Measurements from ENCODE around the gene GPRIN1. TPM values are rescaled to one million over a fixed set of nuclear protein-coding genes. Genes with fewer than 3 reads are reported as not detected.
"Not testable (repeated sequence)": the region's sequence is repeated elsewhere in the genome, so short reads cannot be mapped to it uniquely, and the experiment has no call there.

GPRIN1 gene
- total RNA-seq, 1 donor from 2014 or later, result 0.50 TPM

DNA sequence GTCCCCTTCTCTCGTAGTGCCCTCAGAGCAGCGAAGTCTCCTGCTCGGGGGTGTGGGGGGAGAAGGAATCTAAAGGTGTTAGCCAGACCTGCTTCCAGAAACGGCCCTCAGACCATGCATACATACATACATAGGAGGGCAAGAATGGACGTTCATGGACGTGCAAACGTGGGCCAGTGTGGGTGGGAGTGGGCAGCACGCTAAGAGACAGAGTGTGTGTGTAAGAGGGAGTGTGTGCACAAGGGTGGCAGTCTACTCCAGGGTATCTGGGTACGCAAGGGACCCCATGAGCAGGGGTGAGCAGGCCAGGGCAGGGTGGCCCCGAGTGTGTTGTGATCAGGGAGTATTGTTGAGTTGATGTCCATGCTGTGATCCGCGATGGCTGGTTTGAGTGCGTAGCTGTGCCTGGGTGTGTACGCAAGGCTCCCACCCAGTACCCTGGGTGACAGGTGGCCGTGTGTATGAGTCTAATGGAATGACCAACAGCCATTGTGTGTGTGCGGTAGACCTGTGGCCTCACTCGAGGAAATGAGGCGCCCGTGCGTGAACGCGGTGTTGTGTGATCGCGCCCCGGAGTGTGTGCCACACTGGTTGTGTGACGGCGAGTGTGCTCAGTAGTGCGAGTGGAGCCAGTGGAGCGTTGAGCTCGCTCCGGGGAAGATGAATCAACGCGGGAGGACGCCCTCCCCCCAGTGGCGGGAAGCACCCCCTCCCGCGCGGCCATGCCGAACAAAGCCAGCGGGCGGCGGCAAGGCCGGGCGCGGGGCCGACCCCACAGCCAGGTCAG is 826 bp downstream of the GPRIN1 start:
- intact Hi-C loops (cut with micrococcal nuclease), result no loop called here
- no peak for DNase-seq
- ATAC-seq, result no peak

DNA sequence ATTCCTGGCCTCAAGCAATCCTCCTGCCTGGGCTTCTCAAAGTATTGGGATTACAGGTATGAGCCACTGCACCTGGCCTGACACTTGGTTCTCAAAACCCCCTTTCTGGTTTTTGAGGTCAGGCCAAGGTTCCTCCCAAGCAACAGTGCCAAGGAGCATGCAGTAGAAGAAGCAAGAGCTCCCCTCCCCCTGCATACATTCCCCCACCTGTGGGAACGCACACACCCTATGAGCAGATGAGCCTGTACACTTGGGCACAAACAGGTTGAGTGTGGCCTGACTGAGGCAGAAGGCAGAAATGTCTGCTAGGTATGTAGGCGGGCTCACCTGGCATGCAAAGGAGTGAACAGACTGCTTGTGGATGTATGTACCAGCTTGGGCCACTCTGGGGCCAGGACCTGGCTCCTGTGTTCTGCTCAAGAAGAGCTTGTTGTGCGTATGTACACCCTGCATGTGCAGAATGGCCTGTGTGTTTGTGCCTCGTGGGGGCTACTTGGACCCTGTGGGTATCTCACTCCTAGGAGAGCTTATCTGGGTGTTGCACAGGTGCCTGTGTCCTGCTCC is 1.7 kb downstream of the GPRIN1 start:
- intact Hi-C loops (cut with micrococcal nuclease), result no loop called here
- DNase-seq, result no peak

DNA sequence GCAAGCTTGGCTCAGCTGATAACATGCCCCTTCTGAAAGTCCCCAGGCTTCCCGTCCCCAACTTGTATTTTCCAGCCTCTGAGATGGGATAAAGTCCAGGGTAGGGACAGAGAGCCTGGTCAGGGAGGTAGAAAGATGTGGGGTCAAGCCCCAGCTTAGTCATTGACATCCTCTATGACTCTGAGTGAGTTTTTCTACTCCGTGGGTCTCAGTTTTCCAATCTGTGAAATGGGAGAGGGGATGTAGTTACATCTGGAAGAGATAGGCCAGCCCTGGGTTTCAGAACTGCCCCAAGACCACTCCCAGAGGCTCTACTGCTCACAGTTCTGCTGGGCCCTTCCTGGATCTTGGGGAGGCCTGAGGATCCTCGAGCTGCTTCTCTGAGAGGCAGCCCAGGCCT is 3.1 kb downstream of the GPRIN1 start:
- DNase-seq (no peak), ATAC-seq (no peak)
- intact Hi-C loops (cut with micrococcal nuclease), result no loop called here

More for the DNA sequence above, 1.7 kb downstream of the GPRIN1 start:
- no peak for ATAC-seq

DNA sequence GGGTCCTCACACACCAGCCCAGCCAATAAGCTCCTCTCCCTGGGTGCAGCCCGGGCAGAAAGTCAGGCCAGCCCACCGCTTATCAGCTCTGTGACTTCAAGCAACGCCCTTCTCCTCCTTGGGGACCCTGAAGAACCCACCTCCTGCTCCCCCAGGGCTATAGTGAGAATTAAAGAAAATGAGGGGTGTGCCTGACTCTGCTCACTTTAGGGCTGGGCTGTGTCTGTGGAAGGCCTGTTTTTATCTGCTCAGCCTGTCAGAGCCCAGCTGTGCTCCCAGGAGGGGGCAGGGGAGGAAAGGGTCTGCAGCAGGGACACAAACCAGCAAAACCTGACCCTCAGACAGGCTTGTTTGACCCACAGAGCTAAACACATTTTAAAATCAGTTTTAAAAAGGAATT is 3.9 kb downstream of the GPRIN1 start:
- intact Hi-C loops (cut with micrococcal nuclease), result no loop called here
- DNase-seq, result no peak
- ATAC-seq, result no peak

DNA sequence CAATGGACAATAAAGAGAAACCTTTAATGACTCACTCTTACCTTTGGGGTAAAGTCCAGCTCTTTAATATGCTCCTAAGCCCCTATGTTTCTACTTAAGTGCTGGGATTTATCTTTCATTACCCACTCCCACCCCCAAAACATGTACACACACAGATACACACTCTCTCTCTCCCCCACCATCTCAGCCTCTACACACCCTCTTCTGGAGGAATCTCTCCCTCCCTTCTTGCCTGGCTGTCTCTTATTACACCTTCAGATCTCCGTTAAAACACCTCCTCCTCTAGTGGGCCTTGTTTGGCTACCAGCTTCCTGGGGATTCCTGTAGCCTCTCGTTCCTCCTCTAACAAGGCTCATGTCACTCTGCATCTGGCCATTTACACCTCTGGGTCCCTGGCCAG is 6.9 kb downstream of the GPRIN1 start:
- intact Hi-C loops (cut with micrococcal nuclease), result no loop called here
- ATAC-seq (no peak), DNase-seq (no peak)

DNA sequence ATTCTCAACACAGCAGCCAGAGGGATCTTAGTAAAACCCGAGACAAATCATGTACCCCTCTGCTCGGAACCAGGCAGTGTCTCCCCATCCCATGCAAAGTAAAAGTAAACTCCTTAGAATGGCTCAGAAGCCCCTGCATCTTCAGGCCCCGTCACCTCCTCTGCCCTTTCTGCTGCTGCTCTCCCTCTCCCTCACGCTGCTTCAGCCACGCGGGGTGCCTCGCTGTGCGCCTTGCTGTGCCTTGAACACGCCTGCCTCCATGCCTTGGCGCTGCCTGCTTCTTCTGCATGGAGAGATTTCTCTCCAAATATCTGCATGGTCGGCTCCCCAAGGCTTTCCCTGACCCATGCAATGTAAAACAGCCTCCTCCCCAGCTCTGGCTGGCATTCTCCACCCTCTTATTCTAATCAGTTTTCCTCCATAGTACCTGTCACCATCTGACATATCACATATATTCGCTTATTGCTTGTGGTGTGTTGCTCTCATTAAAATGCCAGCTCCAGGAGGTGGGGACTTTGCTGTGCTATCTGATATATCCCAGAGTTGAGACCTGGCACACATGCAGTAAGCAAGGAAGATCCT is 8.0 kb downstream of the GPRIN1 start:
- intact Hi-C loops (cut with micrococcal nuclease), result no loop called here

DNA sequence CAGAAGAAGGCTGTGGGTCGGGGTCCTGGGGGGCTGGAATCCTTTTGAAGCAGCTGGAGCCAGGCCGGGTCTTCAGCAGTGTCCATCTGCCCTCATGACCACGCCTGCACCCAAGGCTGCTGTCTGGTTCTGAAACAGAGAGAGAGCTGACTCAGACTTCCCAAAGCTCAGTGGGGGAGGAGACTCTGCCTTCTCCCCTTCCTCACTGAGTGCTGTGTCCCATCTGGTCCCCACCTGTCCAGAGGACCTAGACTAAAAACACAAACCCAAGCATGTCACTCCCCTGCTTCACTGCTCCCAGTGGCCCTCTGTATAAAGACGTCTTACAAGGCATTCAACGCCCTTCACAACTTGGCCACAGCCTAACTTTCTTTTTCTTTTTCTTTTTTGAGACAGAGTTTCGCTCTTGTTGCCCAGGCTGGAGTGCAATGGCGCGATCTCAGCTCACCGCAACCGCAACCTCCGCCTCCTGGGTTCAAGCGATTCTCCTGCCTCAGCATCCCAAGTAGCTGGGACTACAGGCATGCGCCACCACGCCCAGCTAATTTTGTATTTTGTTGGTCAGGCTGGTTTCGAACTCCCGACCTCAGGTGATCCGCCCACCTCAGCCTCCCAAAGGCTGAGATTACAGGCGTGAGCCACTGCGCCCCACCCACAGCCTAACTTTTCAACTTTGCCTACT is 10.1 kb downstream of the GPRIN1 start:
- intact Hi-C loops (cut with micrococcal nuclease); DNase-seq; ATAC-seq: not testable (repeated sequence)

More for the DNA sequence above, 8.0 kb downstream of the GPRIN1 start:
- ATAC-seq (no peak), DNase-seq (no peak)

DNA sequence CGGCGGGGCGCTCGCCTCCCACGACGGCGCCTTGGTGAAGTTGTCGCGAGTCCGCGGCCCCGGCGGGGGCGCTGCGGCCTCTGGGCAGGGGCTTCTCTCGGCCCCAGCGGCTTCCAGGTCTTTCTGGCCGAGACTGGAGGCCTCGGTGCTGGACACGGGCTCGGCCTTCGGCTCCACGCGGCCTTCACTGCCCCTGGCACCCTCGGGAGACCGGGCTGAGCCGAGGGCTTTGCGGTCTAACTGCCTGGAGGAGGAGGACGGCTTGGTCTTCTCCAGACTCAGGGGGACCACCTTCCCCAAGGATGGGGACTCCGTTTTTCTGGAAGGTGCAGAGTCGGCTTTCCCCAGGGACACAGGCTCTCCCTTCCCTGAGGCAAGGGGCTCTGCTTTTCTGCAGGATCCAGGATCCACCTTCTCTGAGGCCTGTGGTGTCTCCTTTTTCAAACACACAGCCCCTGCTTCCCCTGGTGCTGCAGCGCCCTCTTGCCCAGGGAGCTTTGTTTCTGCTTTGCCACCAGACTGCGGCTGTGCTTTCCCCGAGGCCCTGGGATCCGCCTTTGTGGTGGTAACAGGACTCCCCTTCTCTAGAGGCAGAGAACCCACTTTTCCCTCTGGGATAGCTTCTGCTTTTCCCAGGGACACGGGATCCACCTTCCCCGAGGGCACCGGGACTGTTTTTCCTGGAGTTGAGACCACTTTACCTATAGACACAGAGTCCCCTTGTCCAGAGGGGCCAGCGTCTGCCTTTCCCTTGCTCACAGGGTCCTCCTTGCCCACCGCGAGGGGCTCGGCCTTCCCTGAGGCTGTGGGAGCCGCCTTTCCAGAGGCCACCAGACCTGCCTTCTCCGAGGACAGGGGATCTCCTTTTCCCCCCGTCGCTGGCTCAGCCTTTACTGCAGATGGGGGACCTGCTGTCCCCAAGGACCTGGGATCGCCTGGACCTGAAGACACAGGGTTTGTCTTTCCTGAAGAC is 12.3 kb downstream of the GPRIN1 start:
- DNase-seq (no peak), ATAC-seq (no peak)
- intact Hi-C loops (cut with micrococcal nuclease), result no loop called here

DNA sequence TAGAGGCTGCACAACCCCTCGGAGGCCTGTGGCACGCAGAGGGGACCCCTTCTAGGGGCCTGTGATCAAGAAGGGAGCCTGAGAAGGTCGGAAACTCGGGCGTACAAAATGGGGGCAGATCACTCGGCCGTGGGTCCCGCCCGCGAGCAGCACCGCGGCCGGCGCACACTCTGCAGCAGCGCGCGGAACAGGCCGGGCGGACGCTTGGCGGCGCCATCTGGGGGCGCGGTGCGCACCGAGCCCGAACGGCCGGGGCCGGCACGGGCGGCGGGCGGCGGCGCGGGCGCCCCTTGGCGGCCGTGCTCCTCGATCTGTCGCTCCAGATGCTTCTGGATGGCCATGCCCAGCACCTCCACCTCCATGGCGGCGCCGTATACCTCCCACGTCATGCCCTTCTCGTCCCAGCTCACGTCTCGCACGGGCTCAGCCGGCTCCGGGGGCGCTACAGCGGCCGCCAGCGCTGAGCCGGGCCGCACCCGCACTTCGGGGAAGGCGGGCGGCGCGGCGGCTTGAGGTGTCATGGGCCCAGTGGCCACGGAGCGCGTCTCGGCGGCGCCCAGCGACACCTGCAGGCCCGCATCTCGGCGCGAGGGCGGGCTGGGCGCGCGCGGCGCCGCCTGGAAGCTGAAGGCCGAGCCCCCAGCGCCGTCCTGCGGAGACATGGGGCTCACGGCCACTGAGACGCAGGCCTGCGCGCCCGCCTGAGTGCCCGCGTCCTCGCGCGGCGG is 13.1 kb downstream of the GPRIN1 start:
- peak; percentile 92 for ATAC-seq
- intact Hi-C loops (cut with micrococcal nuclease), result no loop called here
- DNase-seq, result peak; percentile 66

DNA sequence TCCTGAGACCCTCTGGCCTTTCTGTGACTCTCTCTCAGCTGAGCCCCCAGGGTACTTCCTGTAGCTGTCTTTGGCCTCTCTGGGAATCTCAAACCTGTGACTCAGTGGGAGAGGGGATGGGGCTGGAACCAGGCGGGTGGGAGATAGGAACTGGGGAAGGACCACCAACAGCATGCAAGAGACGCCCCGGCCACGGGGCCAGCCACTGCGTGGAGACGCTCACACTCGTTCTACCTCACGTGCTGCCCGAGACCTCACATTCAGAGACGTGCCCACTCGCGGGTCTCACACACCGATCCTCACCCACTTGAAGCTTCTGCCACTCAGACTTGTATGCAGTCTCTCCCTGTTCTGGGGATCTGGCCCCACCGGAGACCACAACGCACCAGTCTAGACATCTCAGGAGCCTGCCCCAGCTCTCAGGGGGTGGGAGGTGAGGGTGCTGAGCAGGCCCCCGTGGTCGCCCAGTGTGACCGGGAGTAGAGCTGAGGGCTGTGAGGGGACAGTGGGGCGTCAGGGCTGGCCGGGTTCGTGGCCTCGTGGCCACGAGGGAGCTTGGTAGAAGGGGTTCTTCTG is 13.8 kb downstream of the GPRIN1 start:
- intact Hi-C loops (cut with micrococcal nuclease), result no loop called here
- ATAC-seq (no peak), DNase-seq (no peak)

DNA sequence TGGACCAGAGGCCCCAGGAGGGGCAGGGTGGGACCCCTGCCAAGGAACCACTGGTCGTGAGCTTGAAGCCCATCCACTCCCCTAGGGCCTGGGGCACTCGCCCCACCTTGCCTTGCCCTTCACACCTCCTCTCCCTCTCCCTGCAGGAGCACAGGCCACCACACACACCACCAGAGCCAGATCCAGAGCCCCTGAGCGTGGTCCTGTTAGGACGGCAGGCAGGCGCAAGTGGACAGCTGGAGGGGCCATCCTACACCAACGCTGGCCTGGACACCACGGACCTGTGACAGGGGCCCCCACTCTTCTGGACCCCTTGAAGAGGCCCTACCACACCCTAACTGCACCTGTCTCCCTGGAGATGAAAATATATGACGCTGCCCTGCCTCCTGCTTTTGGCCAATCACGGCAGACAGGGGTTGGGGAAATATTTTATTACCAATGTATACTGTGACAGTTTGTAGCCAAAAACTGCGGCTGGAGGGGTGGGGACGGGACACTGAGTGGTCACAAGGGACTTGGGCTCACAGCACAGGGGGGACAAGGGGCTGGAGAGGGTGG is 14.5 kb downstream of the GPRIN1 start:
- DNase-seq (no peak), ATAC-seq (no peak)
- intact Hi-C loops (cut with micrococcal nuclease), result no loop called here

DNA sequence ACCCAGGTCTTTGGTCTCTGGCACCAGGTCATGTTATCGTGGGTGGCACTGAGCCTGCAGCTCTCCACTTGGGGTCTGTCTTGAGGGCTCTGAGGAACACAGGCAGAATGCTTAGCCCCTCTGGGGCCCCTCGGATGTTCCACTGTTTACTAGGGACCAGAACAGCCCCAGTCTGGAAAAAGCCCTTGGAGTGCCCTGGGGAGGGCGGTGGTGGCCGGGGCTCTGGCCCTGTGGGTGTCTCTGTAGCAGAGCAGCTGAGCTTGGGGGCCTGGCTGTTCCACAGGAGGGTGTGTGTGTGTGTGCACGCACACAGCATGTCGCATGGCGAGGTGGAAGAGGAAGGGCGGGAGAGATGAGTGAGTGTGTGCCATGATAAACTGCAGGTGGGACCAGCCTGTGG is 15.4 kb downstream of the GPRIN1 start:
- no peak for DNase-seq
- intact Hi-C loops (cut with micrococcal nuclease), result no loop called here
- no peak for ATAC-seq

DNA sequence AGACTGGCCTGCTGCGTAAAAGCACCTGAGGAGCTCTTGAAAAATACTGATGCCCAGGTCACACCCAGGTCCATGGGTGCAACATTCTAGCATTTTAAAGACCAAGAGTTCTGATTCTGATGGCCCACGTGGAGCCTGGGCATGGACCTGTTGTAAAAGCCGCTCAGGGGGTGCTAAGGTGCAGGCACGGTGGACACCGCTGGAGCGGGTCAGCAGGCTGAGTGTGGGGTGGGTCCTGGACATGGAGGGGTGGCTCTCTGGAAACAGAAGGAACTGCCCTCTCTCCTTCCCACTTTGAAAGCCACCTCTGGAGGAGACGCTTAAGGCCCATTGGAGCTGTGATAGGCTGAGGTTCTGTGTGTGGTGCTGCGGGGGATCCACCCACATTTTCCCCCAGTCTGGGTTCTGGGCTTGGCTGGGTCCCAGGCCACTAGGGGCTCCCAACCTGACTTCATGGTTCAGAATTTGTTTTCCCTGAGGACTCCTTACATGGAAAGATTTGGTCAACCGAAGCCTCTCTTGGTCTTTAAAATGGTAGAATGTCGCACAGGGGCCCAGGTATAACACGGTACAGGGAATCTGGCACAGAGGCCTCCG is 16.6 kb downstream of the GPRIN1 start:
- ATAC-seq (no peak), DNase-seq (no peak)
- intact Hi-C loops (cut with micrococcal nuclease), result no loop called here

DNA sequence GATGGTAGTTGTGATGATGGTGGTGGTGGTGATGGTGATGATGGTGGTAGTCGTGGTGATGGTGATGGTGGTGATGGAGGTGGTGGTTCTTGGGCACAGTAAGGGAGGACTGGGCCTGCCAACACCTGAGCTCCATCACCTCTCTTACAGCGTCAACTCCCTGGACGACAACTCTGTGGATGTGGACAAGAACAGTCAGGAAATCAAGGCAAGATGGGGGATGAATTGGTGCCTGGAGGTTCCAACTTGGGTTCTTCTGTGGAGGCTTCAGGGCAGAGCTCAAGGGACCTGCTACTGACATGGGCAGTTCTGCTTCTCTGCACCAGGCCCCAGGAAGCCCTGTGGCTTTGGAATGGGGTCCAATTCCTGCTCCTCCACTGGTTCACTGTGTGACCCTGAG is 17.4 kb downstream of the GPRIN1 start:
- ATAC-seq, result no peak
- DNase-seq, result no peak
- intact Hi-C loops (cut with micrococcal nuclease), result no loop called here

DNA sequence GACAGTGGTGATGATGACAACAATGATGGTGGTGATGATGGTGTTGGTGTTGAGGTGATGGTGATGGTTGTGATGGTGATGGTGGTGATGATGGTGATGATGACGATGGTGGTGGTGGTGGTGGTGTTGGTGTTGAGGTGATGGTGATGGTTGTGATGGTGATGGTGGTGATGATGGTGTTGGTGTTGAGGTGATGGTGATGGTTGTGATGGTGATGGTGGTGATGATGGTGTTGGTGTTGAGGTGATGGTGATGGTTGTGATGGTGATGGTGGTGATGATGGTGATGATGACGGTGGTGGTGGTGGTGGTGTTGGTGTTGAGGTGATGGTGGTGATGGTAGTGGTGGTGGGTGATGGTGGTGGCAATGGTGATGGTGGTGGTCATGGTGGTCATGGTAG is 18.3 kb downstream of the GPRIN1 start:
- ATAC-seq; intact Hi-C loops (cut with micrococcal nuclease); DNase-seq: not testable (repeated sequence)

DNA sequence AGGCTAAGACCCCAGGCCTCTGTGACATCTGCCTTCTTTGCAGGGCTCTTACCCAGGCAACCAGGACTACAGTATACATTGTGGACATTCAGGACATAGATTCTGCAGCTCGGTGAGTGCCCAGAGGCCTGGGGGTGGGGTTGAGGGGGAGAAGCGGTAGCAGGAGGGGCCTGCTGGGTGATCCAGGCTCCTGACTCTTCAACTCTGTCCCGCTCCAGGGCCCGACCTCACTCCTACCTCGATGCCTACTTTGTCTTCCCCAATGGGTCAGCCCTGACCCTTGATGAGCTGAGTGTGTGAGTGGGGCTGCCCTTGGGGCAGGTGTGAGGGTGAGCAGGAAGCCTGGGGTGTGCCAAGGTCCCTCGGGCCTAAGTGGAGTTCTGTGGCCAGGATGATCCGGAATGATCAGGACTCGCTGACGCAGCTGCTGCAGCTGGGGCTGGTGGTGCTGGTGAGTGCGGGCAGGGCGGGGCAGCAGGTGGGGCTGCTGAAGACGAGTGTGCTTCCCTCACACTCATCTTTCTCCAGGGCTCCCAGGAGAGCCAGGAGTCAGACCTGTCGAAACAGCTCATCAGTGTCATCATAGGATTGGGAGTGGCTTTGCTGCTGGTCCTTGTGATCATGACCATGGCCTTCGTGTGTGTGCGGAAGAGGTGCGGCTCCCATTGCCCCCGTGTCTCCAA is 19.8 kb downstream of the GPRIN1 start:
- DNase-seq (no peak), ATAC-seq (no peak)
- intact Hi-C loops (cut with micrococcal nuclease), result no loop called here

Data from left ventricle myocardium superior (tissue), 1 donor.